Measurements from ENCODE around the gene SLC1A5.
"Not testable (repeated sequence)": the region's sequence is repeated elsewhere in the genome, so short reads cannot be mapped to it uniquely, and the experiment has no call there.

Gene SLC1A5

DNA sequence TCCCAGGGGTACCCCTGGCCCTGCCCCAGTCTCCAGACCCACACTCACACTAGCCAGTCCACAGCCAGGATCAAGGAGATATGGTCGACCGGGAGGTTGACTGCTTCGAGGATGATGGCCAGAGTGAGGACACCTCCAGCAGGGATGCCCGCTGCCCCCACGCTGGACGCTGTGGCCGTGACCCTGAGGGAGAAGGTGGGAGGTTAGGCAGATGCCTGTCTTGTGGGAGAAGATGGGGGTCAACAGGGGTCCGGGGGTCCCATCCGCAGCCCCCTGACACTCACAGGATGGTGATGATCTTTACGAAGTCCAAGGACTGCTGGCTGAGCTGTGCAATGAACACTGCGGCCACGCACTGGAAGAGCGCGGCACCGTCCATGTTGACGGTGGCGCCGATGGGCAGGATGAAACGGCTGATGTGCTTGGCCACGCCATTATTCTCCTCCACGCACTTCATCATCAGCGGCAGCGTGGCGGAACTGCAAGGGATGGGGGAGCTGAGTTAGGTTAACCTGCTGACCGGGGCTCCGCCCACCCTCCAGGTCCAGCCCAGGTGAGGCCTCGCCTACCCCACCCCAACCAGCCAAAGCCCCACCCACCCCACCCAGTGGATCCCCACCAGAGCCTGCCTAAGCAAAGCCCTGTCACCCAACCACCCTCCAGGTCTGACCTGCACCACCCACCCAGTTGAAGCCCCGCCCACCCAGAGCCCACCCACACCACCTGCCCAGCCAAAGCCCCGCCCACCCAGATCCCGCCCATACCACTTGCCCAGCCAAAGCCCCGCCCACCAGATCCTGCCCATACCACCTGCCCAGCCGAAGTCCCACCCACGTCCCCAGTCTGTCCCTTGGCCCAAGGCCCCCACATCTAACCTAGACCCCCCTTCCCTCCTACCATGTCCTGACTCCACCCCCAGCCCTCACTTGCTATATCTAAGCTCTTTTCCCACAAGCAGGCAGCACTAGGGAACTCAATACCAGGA lies 11.2 kb downstream of the SLC1A5 start:
- no peak overlapping the region for H3K27ac Mint-ChIP-seq
- no peaks in the 10 kb centered on the region for H3K9me3 Mint-ChIP-seq
- peaks cover 3% of the 10 kb centered on the region for H3K4me1 Mint-ChIP-seq
- DNase-seq = no peak
- H3K4me3 Mint-ChIP-seq = no peak overlapping the region
- TF ChIP-seq, protein P1, sequence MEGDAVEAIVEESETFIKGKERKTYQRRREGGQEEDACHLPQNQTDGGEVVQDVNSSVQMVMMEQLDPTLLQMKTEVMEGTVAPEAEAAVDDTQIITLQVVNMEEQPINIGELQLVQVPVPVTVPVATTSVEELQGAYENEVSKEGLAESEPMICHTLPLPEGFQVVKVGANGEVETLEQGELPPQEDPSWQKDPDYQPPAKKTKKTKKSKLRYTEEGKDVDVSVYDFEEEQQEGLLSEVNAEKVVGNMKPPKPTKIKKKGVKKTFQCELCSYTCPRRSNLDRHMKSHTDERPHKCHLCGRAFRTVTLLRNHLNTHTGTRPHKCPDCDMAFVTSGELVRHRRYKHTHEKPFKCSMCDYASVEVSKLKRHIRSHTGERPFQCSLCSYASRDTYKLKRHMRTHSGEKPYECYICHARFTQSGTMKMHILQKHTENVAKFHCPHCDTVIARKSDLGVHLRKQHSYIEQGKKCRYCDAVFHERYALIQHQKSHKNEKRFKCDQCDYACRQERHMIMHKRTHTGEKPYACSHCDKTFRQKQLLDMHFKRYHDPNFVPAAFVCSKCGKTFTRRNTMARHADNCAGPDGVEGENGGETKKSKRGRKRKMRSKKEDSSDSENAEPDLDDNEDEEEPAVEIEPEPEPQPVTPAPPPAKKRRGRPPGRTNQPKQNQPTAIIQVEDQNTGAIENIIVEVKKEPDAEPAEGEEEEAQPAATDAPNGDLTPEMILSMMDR (IDR thresholded peaks at IDR 0.05) = no peak
- peaks cover 3% of the 10 kb centered on the region for H3K27me3 Mint-ChIP-seq (ENCODE audit: low read depth, poor library complexity)
- H3K36me3 Mint-ChIP-seq (ENCODE audit: low read depth) = peaks cover 63% of the 10 kb centered on the region

DNA sequence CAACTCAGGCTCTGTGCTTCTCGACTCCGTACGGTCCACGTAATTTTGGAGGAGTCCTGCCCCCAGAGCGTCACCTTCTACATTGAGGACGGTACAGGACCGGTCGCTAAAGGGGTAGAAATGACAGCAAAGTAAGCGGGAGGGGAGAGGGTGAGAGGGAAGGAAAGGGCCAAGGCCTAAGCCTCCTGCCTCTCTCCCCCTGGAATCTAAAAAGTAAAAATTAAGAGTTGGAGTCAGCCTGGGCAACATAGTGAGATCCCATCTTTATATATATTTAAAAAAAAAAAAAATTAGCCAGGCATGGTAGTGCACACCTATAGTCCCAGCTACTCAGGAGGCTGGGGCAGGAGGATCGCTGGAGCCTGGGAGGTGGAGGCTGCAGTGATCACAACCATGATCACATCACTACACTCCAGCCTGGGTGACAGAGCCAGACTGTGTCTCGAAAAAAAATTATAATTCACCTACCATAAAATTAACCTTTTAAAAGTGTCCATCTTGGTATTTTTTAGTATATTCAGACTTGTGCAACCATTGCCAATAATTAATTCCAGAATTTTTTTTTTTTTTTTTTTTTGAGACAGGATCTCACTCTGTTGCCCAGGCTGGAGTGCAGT lies 12.6 kb downstream of the SLC1A5 start:
- no peaks in the 10 kb centered on the region for H3K9me3 Mint-ChIP-seq
- TF ChIP-seq, protein P1 (IDR thresholded peaks at IDR 0.05) = no peak
- no peak for DNase-seq
- peaks cover 56% of the 10 kb centered on the region for H3K36me3 Mint-ChIP-seq (ENCODE audit: low read depth)
- peak overlapping the region; percentile 86 for H3K27ac Mint-ChIP-seq
- H3K27me3 Mint-ChIP-seq (ENCODE audit: low read depth, poor library complexity) = peaks cover 3% of the 10 kb centered on the region
- no peak overlapping the region for H3K4me3 Mint-ChIP-seq
- H3K4me1 Mint-ChIP-seq = no peaks in the 10 kb centered on the region

DNA sequence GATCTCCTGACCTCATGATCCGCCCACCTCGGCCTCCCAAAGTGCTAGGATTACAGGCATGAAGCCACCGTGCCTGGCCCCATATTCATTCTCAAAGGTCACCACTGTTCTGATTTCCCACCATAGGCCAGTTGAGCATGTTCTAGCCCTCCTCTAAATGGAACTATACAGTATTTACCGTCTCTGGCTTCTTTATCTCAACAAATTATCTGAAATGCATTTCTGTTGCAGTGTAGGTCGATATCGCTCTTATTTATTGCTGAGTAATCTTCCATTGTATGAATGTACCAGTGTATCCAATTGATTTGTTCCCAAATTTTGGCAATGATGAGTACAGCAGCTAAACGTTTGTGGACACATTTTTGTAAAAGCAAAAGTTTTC lies 15.4 kb downstream of the SLC1A5 start:
- peaks cover 3% of the 10 kb centered on the region for H3K27me3 Mint-ChIP-seq (ENCODE audit: low read depth, poor library complexity)
- DNase-seq = no peak
- H3K27ac Mint-ChIP-seq = peak overlapping the region; percentile 70
- H3K4me1 Mint-ChIP-seq = no peaks in the 10 kb centered on the region
- peaks cover 49% of the 10 kb centered on the region for H3K36me3 Mint-ChIP-seq (ENCODE audit: low read depth)
- TF ChIP-seq, protein P1 (IDR thresholded peaks at IDR 0.05) = no peak
- H3K4me3 Mint-ChIP-seq = no peak overlapping the region
- H3K9me3 Mint-ChIP-seq = no peaks in the 10 kb centered on the region

DNA sequence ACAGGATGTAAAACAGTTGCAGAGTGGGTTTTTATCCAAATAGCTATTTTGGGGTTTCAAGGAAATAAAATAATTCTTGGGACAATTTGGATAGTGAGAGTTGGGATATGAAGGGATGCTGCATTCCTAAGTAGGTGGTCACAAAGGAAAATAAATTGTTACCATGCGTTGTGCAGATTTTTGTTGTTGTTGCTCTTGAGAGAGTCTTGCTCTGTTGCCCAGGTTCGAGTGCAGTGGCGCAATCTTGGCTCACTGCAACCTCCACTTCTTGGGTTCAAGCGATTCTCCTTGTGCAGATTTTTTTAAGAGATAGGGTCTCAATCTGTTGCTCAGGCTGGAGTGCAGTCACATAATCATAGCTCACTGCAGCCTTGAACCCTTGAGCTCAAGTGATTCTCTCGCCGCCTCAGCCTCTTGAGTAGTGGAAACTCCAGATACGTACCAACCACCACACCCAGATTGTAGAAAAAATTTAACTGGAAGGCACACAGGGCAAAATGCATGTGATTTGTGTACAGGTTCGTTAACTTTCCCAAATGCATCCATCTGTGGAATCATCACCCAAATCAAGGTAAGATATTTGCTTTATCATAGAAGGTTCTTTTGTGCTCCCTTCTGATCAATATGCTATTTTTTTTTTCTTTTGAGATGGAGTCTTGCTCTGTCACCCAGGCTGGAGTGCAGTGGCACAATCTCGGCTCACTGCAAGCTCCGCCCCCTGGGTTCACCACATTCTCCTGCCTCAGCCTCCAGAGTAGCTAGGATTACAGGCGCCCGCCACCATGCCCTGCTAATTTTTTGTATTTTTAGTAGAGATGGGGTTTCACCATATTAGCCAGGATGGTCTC lies 16.0 kb downstream of the SLC1A5 start:
- Mint-ChIP-seq H3K27ac (peak overlapping the region; percentile 70), H3K27me3 (ENCODE audit: low read depth, poor library complexity) (peaks cover 3% of the 10 kb centered on the region), H3K9me3 (no peaks in the 10 kb centered on the region), H3K4me3 (no peak overlapping the region), H3K4me1 (no peaks in the 10 kb centered on the region), H3K36me3 (ENCODE audit: low read depth) (peaks cover 45% of the 10 kb centered on the region)
- TF ChIP-seq, protein P1 (IDR thresholded peaks at IDR 0.05) = no peak
- no peak for DNase-seq

DNA sequence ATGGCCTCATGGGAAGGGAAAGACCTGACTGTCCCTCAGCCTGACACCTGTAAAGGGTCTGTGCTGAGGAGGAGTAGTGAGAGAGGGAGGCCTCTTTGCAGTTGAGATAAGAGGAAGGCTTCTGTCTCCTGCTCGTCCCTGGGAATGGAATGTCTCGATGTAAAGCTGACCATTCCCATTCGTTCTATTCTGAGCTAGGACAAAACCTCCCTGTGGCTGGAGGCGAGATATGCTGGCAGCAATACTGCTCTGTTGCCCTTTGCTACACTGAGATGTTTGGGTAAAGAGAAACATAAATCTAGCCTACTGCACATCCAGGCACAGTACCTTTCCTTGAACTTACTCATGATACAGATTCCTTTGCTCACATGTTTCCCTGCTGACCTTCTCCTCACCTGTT lies 19.6 kb downstream of the SLC1A5 start:
- H3K4me1 Mint-ChIP-seq; H3K9me3 Mint-ChIP-seq; DNase-seq; H3K4me3 Mint-ChIP-seq; H3K27me3 Mint-ChIP-seq (ENCODE audit: low read depth, poor library complexity): not testable (repeated sequence)
- H3K36me3 Mint-ChIP-seq (ENCODE audit: low read depth) = peaks cover 23% of the 10 kb centered on the region
- H3K27ac Mint-ChIP-seq = peak overlapping the region; percentile 55
